Measurements from ENCODE around the gene RASSF1. TPM values are rescaled to one million over a fixed set of nuclear protein-coding genes. Genes with fewer than 3 reads are reported as not detected.

Gene RASSF1
- total RNA-seq, 1 donor from 2014 or later = 13.7 TPM

- Histone ChIP-seq H3K27me3 (no peaks in the 10 kb centered on the region), H2AFZ (replicated peaks) (no peak overlapping the region), H3K79me2 (ENCODE audit: low read depth) (no peaks in the 10 kb centered on the region), H4K20me1 (ENCODE audit: low read depth) (no peaks in the 10 kb centered on the region), H3K36me3 (no peaks in the 10 kb centered on the region), H3K9ac (no peak overlapping the region), H3K4me2 (peak overlapping the region; percentile 27), H3K4me1 (peaks cover 6% of the 10 kb centered on the region), H3K9me3 (ENCODE audit: low read depth) (no peaks in the 10 kb centered on the region), H3K27ac (no peak overlapping the region), H3K4me3 (no peak overlapping the region), H3F3A (ENCODE audit: low read depth) (no peaks in the 10 kb centered on the region)
- H3K27me3 Mint-ChIP-seq (ENCODE audit: insufficient read depth, low read depth) = peaks cover 7% of the 10 kb centered on the region
- no peaks in the 10 kb centered on the region for H3K9me3 Mint-ChIP-seq
- peaks cover 20% of the 10 kb centered on the region for H3K4me1 Mint-ChIP-seq
- no peak for TF ChIP-seq CTCF (IDR thresholded peaks at IDR 0.05)
- no peak for TF ChIP-seq EZH2 (IDR thresholded peaks at IDR 0.05)
- no peak for TF ChIP-seq EZH2phosphoT487 (IDR thresholded peaks at IDR 0.05)
- peak overlapping the region; percentile 93 for H3K27ac Mint-ChIP-seq
- H3K4me3 Mint-ChIP-seq = no peak overlapping the region
- no peaks in the 10 kb centered on the region for H3K36me3 Mint-ChIP-seq
- DNase-seq (ENCODE audit: low spot score) = no peak
Observed at GRCh38 chr3:50382722-50383121, 42.1 kb upstream of the RASSF1 start.

GRCh38 chr3:50381383-50381782 lies 40.7 kb upstream of the RASSF1 start:
- no peak overlapping the region for H3K4me2 ChIP-seq
- no peaks in the 10 kb centered on the region for H3K9me3 ChIP-seq (ENCODE audit: low read depth)
- H3K4me1 ChIP-seq = peaks cover 6% of the 10 kb centered on the region
- H3K27ac ChIP-seq = no peak overlapping the region
- no peaks in the 10 kb centered on the region for H3K79me2 ChIP-seq (ENCODE audit: low read depth)
- no peaks in the 10 kb centered on the region for H3K27me3 ChIP-seq
- H3K36me3 ChIP-seq = no peaks in the 10 kb centered on the region
- no peak overlapping the region for H3K4me3 ChIP-seq
- H3K9ac ChIP-seq = no peak overlapping the region
- Mint-ChIP-seq H3K36me3 (no peaks in the 10 kb centered on the region), H3K27ac (peak overlapping the region; percentile 50), H3K27me3 (ENCODE audit: insufficient read depth, low read depth) (peaks cover 7% of the 10 kb centered on the region), H3K9me3 (no peaks in the 10 kb centered on the region), H3K4me3 (no peak overlapping the region), H3K4me1 (peaks cover 24% of the 10 kb centered on the region)
- TF ChIP-seq EZH2 (IDR thresholded peaks at IDR 0.05) (no peak), EZH2phosphoT487 (IDR thresholded peaks at IDR 0.05) (no peak), CTCF (IDR thresholded peaks at IDR 0.05) (no peak)
- no peaks in the 10 kb centered on the region for H4K20me1 ChIP-seq (ENCODE audit: low read depth)
- H2AFZ ChIP-seq (replicated peaks) = no peak overlapping the region
- H3F3A ChIP-seq (ENCODE audit: low read depth) = no peaks in the 10 kb centered on the region
- DNase-seq (ENCODE audit: low spot score) = no peak

- no peaks in the 10 kb centered on the region for H3K9me3 ChIP-seq (ENCODE audit: low read depth)
- Mint-ChIP-seq H3K27ac (no peak overlapping the region), H3K4me1 (peaks cover 22% of the 10 kb centered on the region), H3K4me3 (no peak overlapping the region), H3K27me3 (ENCODE audit: insufficient read depth, low read depth) (peaks cover 7% of the 10 kb centered on the region), H3K36me3 (no peaks in the 10 kb centered on the region), H3K9me3 (no peaks in the 10 kb centered on the region)
- no peak for DNase-seq (ENCODE audit: low spot score)
- no peak overlapping the region for H3K4me3 ChIP-seq
- no peaks in the 10 kb centered on the region for H4K20me1 ChIP-seq (ENCODE audit: low read depth)
- H3K4me1 ChIP-seq = peaks cover 6% of the 10 kb centered on the region
- H3K27me3 ChIP-seq = no peaks in the 10 kb centered on the region
- H3F3A ChIP-seq (ENCODE audit: low read depth) = no peaks in the 10 kb centered on the region
- H3K79me2 ChIP-seq (ENCODE audit: low read depth) = no peaks in the 10 kb centered on the region
- H3K36me3 ChIP-seq = no peaks in the 10 kb centered on the region
- no peak overlapping the region for H3K4me2 ChIP-seq
- H2AFZ ChIP-seq (replicated peaks) = no peak overlapping the region
- H3K9ac ChIP-seq = no peak overlapping the region
- H3K27ac ChIP-seq = no peak overlapping the region
- TF ChIP-seq CTCF (IDR thresholded peaks at IDR 0.05) = no peak
- no peak for TF ChIP-seq EZH2phosphoT487 (IDR thresholded peaks at IDR 0.05)
- no peak for TF ChIP-seq EZH2 (IDR thresholded peaks at IDR 0.05)
Observed at GRCh38 chr3:50380405-50381085, 39.9 kb upstream of the RASSF1 start.
